Breast epithelium (tissue), 4 donors: ENCODE results near the gene ST8SIA2. TPM values are rescaled to one million over a fixed set of nuclear protein-coding genes. Genes with fewer than 3 reads are reported as not detected.

Experiments used
- DNase-seq, 2 donors: peaks; one replicate each; pipeline ENCODE4 v3.0.0-alpha.2; 2019; ENCODE audit warnings: low spot score in 2 of 2
- H3K27ac ChIP-seq, 2 donors: fragments of 200-600 bp; sonication (generic) in 1 of 2; one replicate each; pipeline ENCODE4 v1.5.1; 2016 to 2019; ENCODE audit warnings: mild to moderate bottlenecking in 1 of 2
- H3K27me3 ChIP-seq, 2 donors: fragments of 200-600 bp; sonication (generic) in 1 of 2; one replicate each; pipeline versions ENCODE4 v1.5.1 to v1.6.0; 2017 to 2019; ENCODE audit warnings: control low read depth in 1 of 2, mild to moderate bottlenecking in 1 of 2
- H3K36me3 ChIP-seq: fragments of 200-600 bp; one replicate; pipeline ENCODE4 v1.5.1; 2019
- H3K4me1 ChIP-seq, 2 donors: fragments of 200-600 bp; sonication (generic); one replicate each; pipeline ENCODE4 v1.5.1; 2016 to 2019; ENCODE audit warnings: control low read depth in 1 of 2
- H3K4me3 ChIP-seq, 3 donors: fragments of 200-600 bp; sonication (generic); 1 replicate in 2 of 3; 2 replicates in 1 of 3; pipeline ENCODE4 v1.5.1; 2016 to 2019; ENCODE audit warnings: mild to moderate bottlenecking in 3 of 3, moderate library complexity in 2 of 3
- H3K9me3 ChIP-seq, 2 donors: fragments of 200-600 bp; sonication (generic) in 1 of 2; one replicate each; pipeline ENCODE4 v1.5.1; 2016 to 2019; ENCODE audit warnings: control low read depth in 1 of 2
- POLR2A ChIP-seq: fragments of 450-650 bp; IDR thresholded peaks from one replicate; pipeline ENCODE4 v1.6.1; 2016; ENCODE audit warnings: antibody characterized with exemption, mild to moderate bottlenecking, moderate library complexity
- POLR2AphosphoS5 ChIP-seq, 3 donors: sonication (generic); formaldehyde crosslinking; IDR thresholded peaks; one replicate each; pipeline ENCODE4 v1.6.1; 2017; ENCODE audit warnings: antibody characterized with exemption in 3 of 3
- intact Hi-C: fragments of 100-400 bp; cut with DNase I; formaldehyde crosslinking; loops from one replicate; pipeline ENCODE4 v1.15.1; 2023; ENCODE audit warnings: low total_unique reads
- total RNA-seq, 3 donors: library from RNA; depleted of rRNA; stranded (reverse); fragments of >200 nt; gene quantifications; one replicate each; pipeline ENCODE4 v1.1.0, GENCODE V29; 2016
- TF ChIP-seq, protein P1 (sequence below), 3 donors: fragments of 450-650 bp; IDR thresholded peaks; one replicate each; pipeline ENCODE4 v1.5.1; 2016 to 2017; ENCODE audit warnings: antibody characterized with exemption in 3 of 3, mild to moderate bottlenecking in 3 of 3, moderate library complexity in 3 of 3

The ST8SIA2 gene
- total RNA-seq, 3 donors from 2014 or later: 0.59 to 0.66 TPM; not detected in 1

DNA sequence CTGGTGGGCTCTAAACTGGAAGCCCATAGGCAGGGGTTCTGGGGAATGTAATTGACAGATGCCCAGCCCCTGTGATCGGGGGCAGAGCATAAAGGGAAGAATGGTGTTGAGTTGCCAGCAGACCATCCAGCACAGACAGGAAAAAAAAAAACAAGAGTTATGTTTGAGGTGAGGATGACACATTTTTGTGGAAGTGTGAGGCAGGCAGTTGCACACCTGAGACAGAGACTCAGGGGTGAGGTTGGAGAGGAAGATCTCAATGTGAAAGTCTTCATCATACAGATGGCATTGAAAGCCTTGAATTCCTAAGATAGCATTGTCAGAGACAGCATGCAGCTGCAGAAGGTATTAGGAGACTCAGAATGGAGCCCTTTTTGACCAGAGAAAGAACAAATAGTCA, 18.6 kb upstream of the ST8SIA2 start:
- Histone ChIP-seq H3K27me3 (no peaks in the 10 kb centered on the region), H3K36me3 (no peaks in the 10 kb centered on the region), H3K4me1 (no peaks in the 10 kb centered on the region), H3K4me3 (no peak overlapping the region), H3K27ac (no peak overlapping the region), H3K9me3 (peaks cover 0 to 4% of the 10 kb centered on the region in 2 donors)
- TF ChIP-seq POLR2A (no peak), POLR2AphosphoS5 (IDR thresholded peaks at IDR 0.05) (no peak)
- TF ChIP-seq, protein P1, sequence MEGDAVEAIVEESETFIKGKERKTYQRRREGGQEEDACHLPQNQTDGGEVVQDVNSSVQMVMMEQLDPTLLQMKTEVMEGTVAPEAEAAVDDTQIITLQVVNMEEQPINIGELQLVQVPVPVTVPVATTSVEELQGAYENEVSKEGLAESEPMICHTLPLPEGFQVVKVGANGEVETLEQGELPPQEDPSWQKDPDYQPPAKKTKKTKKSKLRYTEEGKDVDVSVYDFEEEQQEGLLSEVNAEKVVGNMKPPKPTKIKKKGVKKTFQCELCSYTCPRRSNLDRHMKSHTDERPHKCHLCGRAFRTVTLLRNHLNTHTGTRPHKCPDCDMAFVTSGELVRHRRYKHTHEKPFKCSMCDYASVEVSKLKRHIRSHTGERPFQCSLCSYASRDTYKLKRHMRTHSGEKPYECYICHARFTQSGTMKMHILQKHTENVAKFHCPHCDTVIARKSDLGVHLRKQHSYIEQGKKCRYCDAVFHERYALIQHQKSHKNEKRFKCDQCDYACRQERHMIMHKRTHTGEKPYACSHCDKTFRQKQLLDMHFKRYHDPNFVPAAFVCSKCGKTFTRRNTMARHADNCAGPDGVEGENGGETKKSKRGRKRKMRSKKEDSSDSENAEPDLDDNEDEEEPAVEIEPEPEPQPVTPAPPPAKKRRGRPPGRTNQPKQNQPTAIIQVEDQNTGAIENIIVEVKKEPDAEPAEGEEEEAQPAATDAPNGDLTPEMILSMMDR (IDR thresholded peaks at IDR 0.05): no peak
- intact Hi-C loops: no loop called here
- DNase-seq: no peak

DNA sequence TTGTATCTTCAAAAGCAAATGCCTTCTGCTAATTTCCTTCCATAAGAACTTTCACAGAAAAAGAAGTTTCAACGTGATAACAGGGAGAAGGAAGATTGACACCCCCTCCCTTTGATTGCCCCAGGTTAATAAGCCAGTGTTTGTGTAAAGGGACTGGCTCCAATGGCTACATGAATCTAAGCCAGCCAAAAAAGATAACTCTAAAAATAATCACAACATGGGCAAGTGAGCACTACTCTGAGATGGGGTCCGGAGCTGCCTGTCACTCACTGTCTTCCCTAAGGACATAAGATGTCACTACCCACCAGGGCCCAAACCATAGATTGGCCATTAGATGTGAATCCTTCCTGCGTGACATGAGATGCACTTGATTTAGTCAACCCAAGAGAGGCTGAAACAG, 17.6 kb upstream of the ST8SIA2 start:
- intact Hi-C loops: no loop called here
- no peak for DNase-seq
- Histone ChIP-seq H3K27ac (no peak overlapping the region), H3K9me3 (peaks cover 0 to 4% of the 10 kb centered on the region in 2 donors), H3K4me3 (no peak overlapping the region), H3K4me1 (no peaks in the 10 kb centered on the region), H3K27me3 (no peaks in the 10 kb centered on the region), H3K36me3 (no peaks in the 10 kb centered on the region)
- no peak for TF ChIP-seq POLR2A
- TF ChIP-seq, protein P1 (IDR thresholded peaks at IDR 0.05): no peak
- no peak for TF ChIP-seq POLR2AphosphoS5 (IDR thresholded peaks at IDR 0.05)

DNA sequence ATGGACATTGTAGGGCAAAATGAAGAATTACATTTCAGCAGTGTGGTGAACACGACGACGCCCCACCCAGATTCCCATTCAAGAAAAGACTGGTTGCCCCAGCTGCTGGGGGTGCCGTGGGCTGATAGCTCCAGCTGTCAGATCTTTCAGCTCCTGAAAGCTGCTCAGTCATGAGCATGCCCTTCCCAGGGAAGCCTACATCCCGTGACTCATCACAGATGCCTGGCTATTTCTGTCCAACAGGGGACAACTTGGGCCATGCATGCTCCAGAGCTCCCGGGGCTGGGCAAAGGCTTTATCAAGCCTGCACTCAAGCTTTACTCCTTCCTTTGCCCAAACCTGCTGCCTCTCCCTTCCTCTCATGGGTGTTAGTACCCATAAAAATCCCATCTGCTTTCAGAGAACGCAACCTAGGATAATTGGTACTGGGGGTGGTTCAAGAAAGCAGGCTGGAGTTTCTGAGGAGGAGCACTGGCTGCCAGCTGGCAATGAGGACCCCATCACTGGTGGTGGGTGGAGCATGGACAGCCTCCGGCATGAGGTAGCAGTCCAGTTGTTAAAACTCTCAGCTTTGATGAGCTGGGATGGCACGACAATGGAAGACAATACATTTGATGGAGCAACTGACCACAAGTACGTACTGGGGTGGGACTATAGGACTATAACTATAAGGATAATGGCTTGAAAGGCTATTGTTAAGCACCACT, 16.4 kb upstream of the ST8SIA2 start:
- H3K27ac ChIP-seq: no peak overlapping the region
- TF ChIP-seq POLR2A: no peak
- TF ChIP-seq, protein P1 (IDR thresholded peaks at IDR 0.05): no peak
- no peak for TF ChIP-seq POLR2AphosphoS5 (IDR thresholded peaks at IDR 0.05)
- no peak overlapping the region for H3K4me3 ChIP-seq
- intact Hi-C loops: no loop called here
- H3K4me1 ChIP-seq: no peaks in the 10 kb centered on the region
- no peaks in the 10 kb centered on the region for H3K36me3 ChIP-seq
- H3K9me3 ChIP-seq: peaks cover 0 to 4% of the 10 kb centered on the region in 2 donors
- DNase-seq: no peak
- no peaks in the 10 kb centered on the region for H3K27me3 ChIP-seq

DNA sequence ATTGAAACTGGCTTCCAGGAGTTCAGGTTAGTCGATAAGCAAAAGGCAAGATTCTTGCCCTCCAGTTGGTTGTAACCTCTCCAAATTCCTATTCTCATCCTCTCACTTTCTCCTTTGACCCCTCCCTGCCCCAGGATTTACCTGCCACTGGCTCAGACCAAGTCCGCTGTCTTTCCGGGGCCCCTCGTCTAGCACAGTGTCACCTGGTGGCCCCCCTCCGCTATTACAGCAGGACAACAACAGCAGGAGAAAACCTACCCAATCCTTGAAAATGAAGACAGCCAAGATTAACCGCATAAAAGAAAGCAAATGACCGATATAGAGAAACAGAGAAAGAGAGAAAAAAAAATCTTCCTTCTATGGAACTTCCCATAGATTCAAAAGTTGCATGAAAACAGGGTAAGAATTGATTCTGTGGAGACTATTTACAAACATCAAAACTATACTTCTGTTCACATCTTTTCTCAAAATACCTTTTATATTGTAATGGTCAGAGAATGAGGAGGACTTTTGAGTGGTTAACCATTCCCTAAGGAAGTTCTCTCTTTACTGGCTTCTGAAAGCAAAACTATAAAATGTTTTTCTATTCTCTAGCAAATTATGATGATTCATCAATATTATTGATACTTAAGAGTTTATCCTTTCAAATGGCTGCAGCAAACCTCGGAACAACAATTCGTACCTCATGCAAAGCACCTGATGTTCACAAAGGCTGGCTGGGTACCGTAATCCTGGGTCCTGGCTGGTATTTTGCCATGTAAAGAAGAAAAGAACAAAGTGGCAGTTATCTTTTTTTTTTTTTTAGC, 10.0 kb upstream of the ST8SIA2 start:
- no peaks in the 10 kb centered on the region for H3K36me3 ChIP-seq
- H3K27ac ChIP-seq: no peak overlapping the region
- no peak for DNase-seq
- H3K4me3 ChIP-seq: no peak overlapping the region
- peaks cover 0 to 8% of the 10 kb centered on the region in 2 donors for H3K27me3 ChIP-seq
- H3K9me3 ChIP-seq: peaks cover 0 to 4% of the 10 kb centered on the region in 2 donors
- intact Hi-C loops: no loop called here
- H3K4me1 ChIP-seq: no peaks in the 10 kb centered on the region
- TF ChIP-seq POLR2AphosphoS5 (IDR thresholded peaks at IDR 0.05) (no peak), POLR2A (no peak)
- TF ChIP-seq, protein P1 (IDR thresholded peaks at IDR 0.05): no peak

DNA sequence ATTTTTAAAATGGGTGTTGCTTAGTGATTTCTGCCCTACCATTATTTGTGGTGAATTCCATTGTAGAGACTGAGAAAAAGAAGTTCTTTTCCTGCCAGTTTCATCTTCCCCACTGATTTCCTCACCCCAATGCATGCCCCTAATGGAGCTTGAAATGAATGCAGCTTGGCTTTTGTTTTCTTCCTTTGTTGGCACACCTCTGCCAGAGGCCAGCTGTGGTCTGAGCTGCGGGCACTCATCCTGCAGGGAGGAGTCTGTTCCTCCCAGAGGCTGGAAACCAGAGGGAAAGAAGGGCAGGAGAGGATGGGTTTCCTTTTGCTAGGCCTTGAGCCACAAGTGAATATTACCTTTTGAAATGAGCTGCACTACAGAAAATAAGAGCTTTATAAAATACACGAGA, 9.3 kb upstream of the ST8SIA2 start:
- TF ChIP-seq, protein P1 (IDR thresholded peaks at IDR 0.05): no peak
- no peak for TF ChIP-seq POLR2AphosphoS5 (IDR thresholded peaks at IDR 0.05)
- TF ChIP-seq POLR2A: no peak
- Histone ChIP-seq H3K27ac (no peak overlapping the region), H3K36me3 (no peaks in the 10 kb centered on the region), H3K4me1 (no peaks in the 10 kb centered on the region), H3K9me3 (peaks cover 0 to under 1% of the 10 kb centered on the region in 2 donors), H3K4me3 (no peak overlapping the region), H3K27me3 (peaks cover 0 to 8% of the 10 kb centered on the region in 2 donors)
- DNase-seq: no peak
- intact Hi-C loops: no loop called here
